ENCODE data around the gene UNC79.
"Not testable (repeated sequence)": the region's sequence is repeated elsewhere in the genome, so short reads cannot be mapped to it uniquely, and the experiment has no call there.

Gene UNC79

DNA sequence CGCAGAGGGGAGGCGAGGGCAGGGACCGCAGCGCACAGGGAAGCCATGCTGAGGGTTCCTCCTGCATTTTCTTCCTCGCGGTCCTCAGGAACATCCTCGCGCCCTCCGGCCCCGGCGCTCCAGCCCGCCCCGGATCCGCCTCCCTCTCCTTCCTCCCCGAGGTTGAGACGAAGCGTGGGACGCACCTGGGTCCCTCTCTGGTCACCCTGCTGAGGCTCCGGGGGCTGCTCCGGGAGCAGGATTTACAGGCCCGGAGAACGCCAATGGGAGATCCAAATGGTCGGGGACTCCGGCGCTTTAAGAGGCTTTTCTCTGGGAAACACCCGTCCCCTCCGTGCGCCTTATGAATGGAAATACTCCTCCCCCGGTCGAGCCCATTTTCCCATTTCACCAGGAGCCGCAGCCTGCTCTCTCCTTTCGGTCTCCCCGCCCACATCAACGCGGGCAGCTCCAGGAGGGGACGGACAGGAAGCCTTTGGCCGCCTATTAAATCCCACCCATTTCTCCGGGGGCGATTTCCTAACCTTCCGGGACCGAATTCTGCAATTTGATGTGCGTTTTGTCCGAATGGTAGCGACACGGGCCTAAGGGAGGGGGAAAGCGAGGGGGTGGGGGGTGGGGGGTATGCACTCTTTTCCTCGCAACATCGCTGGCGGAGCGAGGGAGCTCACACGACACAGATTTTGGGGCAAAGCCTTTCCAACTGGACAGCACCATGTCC lies at the start of gene UNC79:
TSS of gene UNC79 (plus strand) at position 625 of the 721 bp plus-strand sequence. CDS start at position 716, 91 bp downstream.
- DNase-seq (ENCODE audit: low read depth) = no peak

GRCh38 chr14:93381644-93382043 lies 49.1 kb upstream of the UNC79 start:
- DNase-seq (ENCODE audit: low read depth) = no peak

- not testable (repeated sequence) for DNase-seq (ENCODE audit: low read depth)
Observed at GRCh38 chr14:93384256-93384655, 46.5 kb upstream of the UNC79 start.

- no peak for DNase-seq (ENCODE audit: low read depth)
Observed at GRCh38 chr14:93395231-93395630, 35.5 kb upstream of the UNC79 start.

DNA sequence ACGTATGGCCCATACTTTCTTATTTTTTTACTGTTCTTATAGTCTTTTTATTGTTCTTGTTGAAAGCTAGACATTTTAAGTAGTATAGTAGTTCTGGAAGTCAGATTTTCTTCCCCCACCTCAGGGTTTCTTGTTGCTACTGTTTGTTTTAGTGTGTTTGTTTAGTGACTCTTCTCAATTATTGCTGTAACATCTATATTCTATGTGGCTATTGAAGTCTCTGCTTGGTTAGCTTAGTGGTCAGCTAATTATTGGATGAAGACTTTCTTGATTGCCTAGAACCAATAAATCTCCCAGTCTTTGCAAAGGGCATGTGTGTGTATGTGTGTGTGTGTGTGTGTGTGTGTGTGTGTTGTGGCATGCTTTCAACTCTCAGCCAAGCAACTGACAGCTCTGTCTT lies 34.3 kb upstream of the UNC79 start:
- DNase-seq (ENCODE audit: low read depth) = no peak

DNA sequence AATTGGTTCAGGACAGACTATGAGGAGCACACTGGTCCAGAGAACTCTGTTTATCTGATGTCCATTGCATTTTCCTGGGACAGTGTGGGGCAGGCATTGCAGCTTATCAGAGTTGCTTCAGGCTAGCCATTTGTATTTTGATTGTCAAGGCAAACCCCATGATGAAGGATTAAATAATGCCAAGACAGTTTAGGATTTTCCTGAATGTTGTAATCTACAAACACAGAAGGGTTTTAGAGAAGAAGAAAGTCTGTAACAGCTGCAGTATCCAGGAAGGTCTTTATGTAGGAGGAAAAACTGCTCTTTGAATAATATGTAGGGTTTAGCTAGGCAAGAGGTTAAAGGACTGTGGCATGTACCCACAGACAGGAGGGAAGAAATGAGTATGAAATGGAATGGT lies 32.2 kb upstream of the UNC79 start:
- no peak for DNase-seq (ENCODE audit: low read depth)

DNA sequence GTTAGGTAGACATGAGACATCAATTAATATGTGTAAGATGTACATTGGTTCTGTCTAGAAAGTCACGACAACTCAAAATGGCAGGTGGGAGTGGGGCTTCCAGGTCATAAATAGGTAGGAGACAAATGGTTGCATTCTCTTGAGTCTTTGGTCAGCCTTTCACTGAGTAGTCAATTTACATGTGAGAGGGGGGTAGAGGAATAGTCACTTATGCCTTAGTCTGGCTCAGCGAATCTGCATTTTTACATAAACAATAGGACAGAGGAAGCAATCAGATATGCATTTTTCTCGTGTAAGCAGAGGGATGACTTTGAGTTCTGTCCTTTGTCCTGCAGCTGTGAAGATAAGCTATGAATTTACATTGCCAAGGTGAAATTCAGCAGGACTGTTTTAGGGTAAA lies 27.8 kb upstream of the UNC79 start:
- DNase-seq (ENCODE audit: low read depth) = no peak

DNA sequence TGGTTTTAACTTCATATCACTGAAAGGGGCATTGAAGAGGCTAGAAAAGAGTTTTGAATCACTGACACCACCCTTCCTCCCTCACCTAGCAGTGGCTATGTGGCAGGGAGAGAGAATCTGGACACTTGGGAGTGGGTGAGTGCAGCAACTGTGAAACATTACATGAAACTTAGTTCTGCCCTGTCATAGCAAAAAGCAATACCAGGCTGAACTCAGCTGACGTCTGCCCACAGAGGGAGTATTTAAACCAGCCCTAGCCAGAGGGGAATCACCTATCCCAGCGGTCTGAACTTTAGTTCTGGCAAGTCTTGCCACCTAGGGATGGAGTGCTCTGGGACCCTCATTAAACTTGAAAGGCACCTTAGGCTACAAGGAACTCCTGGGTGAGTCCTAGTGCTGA lies 20.7 kb upstream of the UNC79 start:
- DNase-seq (ENCODE audit: low read depth) = no peak

GRCh38 chr14:93410893-93411292 lies 19.8 kb upstream of the UNC79 start:
- no peak for DNase-seq (ENCODE audit: low read depth)

DNA sequence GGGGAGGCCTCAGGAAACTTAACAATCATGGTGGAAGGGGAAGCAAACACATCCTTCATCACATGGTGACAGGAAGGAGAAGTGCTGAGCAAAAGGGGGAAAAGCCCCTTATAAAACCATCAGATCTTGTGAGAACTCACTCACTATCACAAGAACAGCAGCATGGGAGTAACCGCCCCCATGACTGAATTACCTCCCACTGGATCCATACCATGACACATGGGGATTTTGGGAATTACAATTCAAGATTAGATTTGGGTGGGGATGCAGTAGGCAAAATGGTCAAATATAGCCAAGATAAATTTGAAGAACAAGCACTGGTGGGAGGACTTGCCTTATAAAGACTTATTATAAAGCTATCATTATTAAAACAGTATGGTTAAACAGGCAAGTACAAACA lies 5.6 kb upstream of the UNC79 start:
- DNase-seq (ENCODE audit: low read depth) = not testable (repeated sequence)

DNA sequence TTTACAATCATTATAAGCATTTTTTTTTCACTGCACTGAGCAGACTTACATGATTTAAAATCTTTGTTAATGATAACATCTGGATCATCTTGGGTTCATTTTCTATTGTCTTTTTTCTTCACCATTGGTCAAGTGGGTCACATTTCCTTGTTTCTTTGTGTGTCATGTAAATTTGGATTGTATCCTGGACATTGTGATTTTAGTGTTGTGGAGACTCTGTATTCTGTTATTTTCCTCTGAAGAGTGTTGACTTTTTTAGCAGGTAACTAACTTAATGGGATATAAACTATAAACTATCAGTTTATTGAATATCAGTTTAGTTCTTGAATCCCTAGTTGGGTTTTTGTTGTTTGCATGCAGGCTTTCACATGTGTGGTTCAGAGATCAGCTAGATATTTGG lies 4.0 kb upstream of the UNC79 start:
- no peak for DNase-seq (ENCODE audit: low read depth)

DNA sequence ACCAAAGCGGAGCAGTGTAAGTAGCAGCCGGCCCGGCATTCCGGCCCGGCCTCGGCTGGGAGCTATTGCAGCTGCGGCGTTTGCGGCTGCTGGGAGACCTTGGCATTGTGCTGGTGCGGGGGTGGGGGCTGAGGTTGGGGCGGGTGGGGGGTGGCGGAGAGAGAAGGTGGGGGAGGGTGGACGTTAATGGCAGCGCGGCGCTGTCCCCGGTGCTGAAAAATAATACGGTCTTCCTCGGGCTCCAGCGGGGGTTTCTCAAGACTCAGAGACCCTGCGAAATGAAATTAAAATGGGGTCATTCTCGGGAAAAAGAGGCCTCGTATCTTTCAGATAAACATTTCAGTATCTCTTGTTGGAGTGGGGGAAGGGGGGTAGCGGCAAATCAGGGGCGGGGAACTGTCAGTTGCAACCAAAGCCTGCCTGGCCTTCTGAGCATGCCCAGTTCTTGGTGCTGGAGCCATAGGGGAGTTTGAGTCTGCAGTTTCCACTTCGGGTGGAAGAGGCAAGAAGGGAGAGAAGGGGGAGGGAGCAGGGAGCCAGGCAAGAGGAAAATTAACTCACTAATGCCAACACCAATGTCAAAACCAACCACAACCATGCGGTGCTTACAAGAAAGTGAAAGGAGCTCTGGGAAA lies 414 bp downstream of the UNC79 start:
- DNase-seq (ENCODE audit: low read depth) = no peak

DNA sequence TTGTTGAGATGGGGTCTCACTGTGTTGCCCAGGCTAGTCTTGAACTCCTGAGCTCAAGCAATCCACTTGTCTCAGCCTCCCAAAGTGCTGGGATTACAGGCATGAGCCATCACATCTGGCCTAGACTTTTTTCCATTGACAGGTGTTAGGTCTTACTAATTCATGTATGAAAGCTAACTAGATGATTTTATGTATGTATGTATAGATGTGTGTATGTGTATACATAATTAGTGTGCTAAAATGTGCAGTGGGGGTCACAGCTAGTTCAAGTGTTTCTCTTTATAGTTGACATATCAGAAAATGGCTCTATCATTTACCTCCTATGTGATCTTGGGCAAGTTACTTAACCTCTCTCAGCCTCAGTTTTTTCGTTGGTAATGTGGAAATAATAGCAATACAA lies 23.5 kb downstream of the UNC79 start:
- DNase-seq (ENCODE audit: low read depth) = no peak

GRCh38 chr14:93456356-93456755 lies 25.6 kb downstream of the UNC79 start:
- DNase-seq (ENCODE audit: low read depth) = no peak

GRCh38 chr14:93458234-93458633 lies 27.5 kb downstream of the UNC79 start:
- DNase-seq (ENCODE audit: low read depth) = no peak

DNA sequence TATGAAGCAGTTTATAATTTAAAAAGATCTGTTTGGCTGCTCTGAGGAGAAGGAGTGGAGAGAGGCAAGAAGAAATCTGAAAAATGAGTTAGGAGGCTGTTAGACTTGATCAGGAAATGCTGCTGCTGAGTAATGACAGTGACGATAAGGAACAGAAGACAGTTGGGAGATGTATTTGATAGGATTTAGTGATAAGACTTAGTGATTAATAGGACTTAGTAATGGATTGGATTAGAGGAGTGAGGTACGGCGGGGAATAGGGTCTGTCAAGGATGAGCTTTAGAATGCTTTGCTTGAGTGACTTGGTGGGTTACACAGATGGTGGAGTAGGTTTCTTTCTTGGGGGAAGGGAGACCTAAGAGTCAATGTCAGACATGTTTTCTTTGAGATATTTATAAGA lies 31.7 kb downstream of the UNC79 start:
- no peak for DNase-seq (ENCODE audit: low read depth)

DNA sequence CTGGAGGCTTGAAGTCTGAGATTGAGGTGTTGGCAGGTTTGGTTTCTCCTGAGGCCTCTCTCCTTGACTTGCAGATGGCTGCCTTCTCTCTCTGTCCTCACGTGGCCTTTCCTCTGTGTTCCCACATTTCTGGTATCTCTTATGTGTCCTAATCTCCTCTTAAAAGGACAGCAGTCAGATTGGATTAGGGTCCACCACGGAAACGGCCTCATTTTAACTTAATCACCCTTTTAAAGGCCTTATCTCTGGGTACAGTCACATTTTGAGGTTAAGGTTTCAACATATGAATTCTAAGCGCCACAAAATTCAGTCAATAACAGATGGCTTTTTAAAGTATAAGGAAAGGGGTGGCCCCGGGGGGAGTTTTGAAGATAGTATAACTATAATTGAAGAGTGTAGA lies 33.5 kb downstream of the UNC79 start:
- no peak for DNase-seq (ENCODE audit: low read depth)

- no peak for DNase-seq (ENCODE audit: low read depth)
Observed at GRCh38 chr14:93475471-93475870, 44.7 kb downstream of the UNC79 start.

DNA sequence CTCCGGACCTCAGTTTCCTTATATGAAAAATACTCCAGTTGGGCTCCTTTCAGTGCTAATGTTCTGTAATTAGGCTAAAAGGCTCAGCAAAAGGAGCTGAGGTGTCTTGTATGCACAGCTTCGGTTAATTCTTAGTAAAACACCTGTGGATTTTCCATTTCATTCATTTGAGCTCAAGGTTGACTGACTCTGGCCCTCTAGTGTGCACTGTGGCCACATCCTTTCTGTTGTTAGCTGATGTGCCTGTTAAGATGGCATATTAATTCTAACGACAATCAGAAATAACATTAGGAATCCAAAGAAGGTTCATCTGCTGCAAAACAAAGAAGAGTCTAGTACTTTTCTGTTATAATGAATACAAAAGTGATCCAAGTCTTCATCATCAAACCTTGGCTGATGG lies 45.6 kb downstream of the UNC79 start:
- DNase-seq (ENCODE audit: low read depth) = no peak

- not testable (repeated sequence) for DNase-seq (ENCODE audit: low read depth)
Observed at GRCh38 chr14:93479074-93479473, 48.3 kb downstream of the UNC79 start.

DNA sequence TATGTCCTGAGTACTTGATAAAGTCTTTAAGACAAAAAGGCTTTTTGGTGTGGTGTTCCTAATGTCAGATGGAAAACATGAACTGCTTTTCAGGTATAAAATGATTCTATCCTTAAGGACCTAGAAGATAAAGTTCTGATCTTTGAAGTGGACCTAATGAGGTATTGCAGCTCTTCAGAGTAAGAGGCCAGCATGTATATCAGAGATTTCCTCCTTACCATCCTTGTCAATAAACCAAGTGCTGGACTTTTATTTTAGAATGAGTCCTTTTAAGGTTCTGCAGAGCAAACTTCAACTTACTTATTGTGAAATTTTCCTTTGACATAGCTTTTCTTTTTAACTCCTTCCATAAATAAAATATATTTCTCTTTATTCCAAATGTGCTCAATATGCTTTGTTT lies 50.1 kb downstream of the UNC79 start:
- no peak for DNase-seq (ENCODE audit: low read depth)

DNA sequence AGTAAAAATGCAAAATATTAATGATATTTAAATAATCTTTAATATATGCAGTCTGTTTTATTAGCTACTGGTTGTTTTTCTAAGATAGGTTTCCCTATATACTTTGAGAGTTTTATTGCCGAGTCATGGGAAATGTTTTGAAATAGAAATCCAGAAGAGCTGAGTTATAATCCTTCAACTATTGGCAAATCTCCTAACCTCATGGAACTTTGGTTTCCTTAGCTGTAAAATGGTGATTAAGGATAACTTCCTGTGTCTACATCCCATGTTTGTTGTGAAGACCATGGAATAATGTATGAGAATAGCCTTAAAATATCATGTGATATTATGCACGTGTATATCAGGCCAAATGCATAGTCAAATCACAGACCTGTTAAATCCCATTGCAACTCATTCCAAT lies 51.0 kb downstream of the UNC79 start:
- no peak for DNase-seq (ENCODE audit: low read depth)

GRCh38 chr14:93490001-93490400 lies 59.3 kb downstream of the UNC79 start:
- no peak for DNase-seq (ENCODE audit: low read depth)

- no peak for DNase-seq (ENCODE audit: low read depth)
Observed at GRCh38 chr14:93493054-93493453, 62.3 kb downstream of the UNC79 start.

Measured in T-helper 22 cell (primary cell).